ENCODE data around the gene MAP3K13.
"Not testable (repeated sequence)": the region's sequence is repeated elsewhere in the genome, so short reads cannot be mapped to it uniquely, and the experiment has no call there.

MAP3K13 gene

GRCh38 chr3:185342459-185343174, 20.3 kb upstream of the MAP3K13 start:
- no peak for DNase-seq

- DNase-seq = no peak
These were observed 15.5 kb upstream of the MAP3K13 start for GRCh38 chr3:185347399-185347798.

- no peak for DNase-seq
These were observed 12.1 kb upstream of the MAP3K13 start for GRCh38 chr3:185350841-185351240.

- peak; percentile 50 for DNase-seq
These were observed 11.5 kb upstream of the MAP3K13 start for GRCh38 chr3:185351396-185351795.

GRCh38 chr3:185353225-185353624, 9.7 kb upstream of the MAP3K13 start:
- DNase-seq = no peak

GRCh38 chr3:185353823-185354614, 8.9 kb upstream of the MAP3K13 start:
- peak; percentile 74 for DNase-seq

- no peak for DNase-seq
These were observed 6.4 kb upstream of the MAP3K13 start for GRCh38 chr3:185356499-185356898.

GRCh38 chr3:185361920-185362319, 1.0 kb upstream of the MAP3K13 start:
- DNase-seq = peak; percentile 13

- DNase-seq = no peak
These were observed 797 bp downstream of the MAP3K13 start for GRCh38 chr3:185363662-185364203.

- no peak for DNase-seq
These were observed 2.5 kb downstream of the MAP3K13 start for GRCh38 chr3:185365291-185366073.

- no peak for DNase-seq
These were observed 3.1 kb downstream of the MAP3K13 start for GRCh38 chr3:185366074-185366335.

- DNase-seq = no peak
These were observed 4.0 kb downstream of the MAP3K13 start for GRCh38 chr3:185366913-185367312.

GRCh38 chr3:185370349-185370748, 7.4 kb downstream of the MAP3K13 start:
- DNase-seq = not testable (repeated sequence)

GRCh38 chr3:185371306-185372074, 8.6 kb downstream of the MAP3K13 start:
- no peak for DNase-seq

GRCh38 chr3:185381320-185382058, 18.6 kb downstream of the MAP3K13 start:
- no peak for DNase-seq

- no peak for DNase-seq
These were observed 19.2 kb downstream of the MAP3K13 start for GRCh38 chr3:185382154-185382553.

- not testable (repeated sequence) for DNase-seq
These were observed 23.6 kb downstream of the MAP3K13 start for GRCh38 chr3:185386515-185386914.

- no peak for DNase-seq
These were observed 24.7 kb downstream of the MAP3K13 start for GRCh38 chr3:185387646-185388045.

GRCh38 chr3:185393055-185393454, 30.1 kb downstream of the MAP3K13 start:
- no peak for DNase-seq

- no peak for DNase-seq
These were observed 34.7 kb downstream of the MAP3K13 start for GRCh38 chr3:185397676-185398075.

- peak; percentile 14 for DNase-seq
These were observed 37.1 kb downstream of the MAP3K13 start for GRCh38 chr3:185399737-185400667.

Data from EL (cell line).